Lower lobe of right lung (tissue), 2 donors: Measurements from ENCODE around the gene UBALD1. TPM values are rescaled to one million over a fixed set of nuclear protein-coding genes. Genes with fewer than 3 reads are reported as not detected.

ENCODE experiments used
- ATAC-seq, 2 donors: fragments of 200-7000 bp; cut with Tn5 transposase; one replicate each; pipeline ENCODE4 v1.9.1; 2020 to 2022; ENCODE audit warnings: mild to moderate bottlenecking in 2 of 2, moderate library complexity in 2 of 2
- DNase-seq: peaks from one replicate; pipeline ENCODE4 v3.0.0-alpha.2; 2020
- H3K27ac ChIP-seq: fragments of 200-600 bp; one replicate; pipeline ENCODE4 v1.8.0; 2022
- H3K27me3 ChIP-seq: fragments of 200-600 bp; one replicate; pipeline ENCODE4 v1.8.0; 2022; ENCODE audit warnings: low read depth
- H3K36me3 ChIP-seq: fragments of 200-600 bp; one replicate; pipeline ENCODE4 v1.8.0; 2022; ENCODE audit warnings: mild to moderate bottlenecking
- H3K4me1 ChIP-seq: fragments of 200-600 bp; one replicate; pipeline ENCODE4 v1.8.0; 2022
- H3K4me3 ChIP-seq: fragments of 200-600 bp; one replicate; pipeline ENCODE4 v1.8.0; 2022; ENCODE audit warnings: mild to moderate bottlenecking
- H3K9me3 ChIP-seq: fragments of 200-600 bp; one replicate; pipeline ENCODE4 v1.8.0; 2022
- CTCF ChIP-seq: fragments of 200-600 bp; IDR thresholded peaks from one replicate; pipeline ENCODE4 v1.8.0; 2022; ENCODE audit warnings: antibody characterized with exemption, mild to moderate bottlenecking
- intact Hi-C: fragments of 100-400 bp; cut with DNase I; formaldehyde crosslinking; loops from one replicate; pipeline ENCODE4 v1.11.0; 2022
- total RNA-seq: library from RNA; stranded (reverse); fragmentation: NEBNext Ultra II Directional; extraction: Animal tissue kit (Norgen Biotek cat#: 25700); gene quantifications from one replicate; pipeline ENCODE4 v1.2.1, GENCODE V29; 2021
- donor health status: DM: no; HTN: yes; CAD: no; lungs with severe emphysema.

The UBALD1 gene
- total RNA-seq, 1 donor from 2014 or later, result 30.2 TPM

- intact Hi-C loops, result no loop called here
- Histone ChIP-seq H3K4me1 (peaks cover 63% of the 10 kb centered on the region), H3K36me3 (no peaks in the 10 kb centered on the region), H3K4me3 (peak overlapping the region; percentile 82), H3K27ac (peak overlapping the region; percentile 94), H3K9me3 (no peaks in the 10 kb centered on the region), H3K27me3 (no peaks in the 10 kb centered on the region)
- DNase-seq (peak; percentile 99), ATAC-seq (peak; percentile 91 to 95)
- peak; percentile 60 for TF ChIP-seq CTCF
Measured at GRCh38 chr16:4616047-4616811, 1.5 kb upstream of the UBALD1 start.

- DNase-seq (peak; percentile 62), ATAC-seq (no peak)
- H3K27me3 ChIP-seq, result no peaks in the 10 kb centered on the region
- peak overlapping the region; percentile 82 for H3K4me3 ChIP-seq
- no peak for TF ChIP-seq CTCF
- no peaks in the 10 kb centered on the region for H3K36me3 ChIP-seq
- no peaks in the 10 kb centered on the region for H3K9me3 ChIP-seq
- H3K4me1 ChIP-seq, result peaks cover 64% of the 10 kb centered on the region
- H3K27ac ChIP-seq, result peak overlapping the region; percentile 94
- intact Hi-C loops, result no loop called here
Measured at GRCh38 chr16:4615384-4616046, 827 bp upstream of the UBALD1 start.

GRCh38 chr16:4613636-4614570 is 785 bp downstream of the UBALD1 start:
- ATAC-seq (no peak), DNase-seq (peak; percentile 71)
- H3K27ac ChIP-seq, result peak overlapping the region; percentile 94
- peaks cover 63% of the 10 kb centered on the region for H3K4me1 ChIP-seq
- peaks cover 14% of the 10 kb centered on the region for H3K36me3 ChIP-seq
- peak overlapping the region; percentile 82 for H3K4me3 ChIP-seq
- no peak for TF ChIP-seq CTCF
- no peaks in the 10 kb centered on the region for H3K27me3 ChIP-seq
- no peaks in the 10 kb centered on the region for H3K9me3 ChIP-seq
- intact Hi-C loops, result no loop called here

- Histone ChIP-seq H3K27ac (peak overlapping the region; percentile 94), H3K4me3 (peak overlapping the region; percentile 82), H3K27me3 (no peaks in the 10 kb centered on the region), H3K9me3 (no peaks in the 10 kb centered on the region), H3K4me1 (peaks cover 55% of the 10 kb centered on the region), H3K36me3 (peaks cover 22% of the 10 kb centered on the region)
- ATAC-seq (no peak), DNase-seq (no peak)
- intact Hi-C loops, result no loop called here
- no peak for TF ChIP-seq CTCF
Measured at GRCh38 chr16:4612977-4613635, 1.6 kb downstream of the UBALD1 start.

- DNase-seq (no peak), ATAC-seq (no peak)
- H3K36me3 ChIP-seq, result peaks cover 28% of the 10 kb centered on the region
- peaks cover 49% of the 10 kb centered on the region for H3K4me1 ChIP-seq
- no peak overlapping the region for H3K27ac ChIP-seq
- intact Hi-C loops, result no loop called here
- TF ChIP-seq CTCF, result no peak
- no peaks in the 10 kb centered on the region for H3K27me3 ChIP-seq
- no peak overlapping the region for H3K4me3 ChIP-seq
- H3K9me3 ChIP-seq, result no peaks in the 10 kb centered on the region
Measured at GRCh38 chr16:4612474-4612931, 2.2 kb downstream of the UBALD1 start.
